Left lung (tissue), 10 donors: ENCODE data around the gene KRT35. TPM values are rescaled to one million over a fixed set of nuclear protein-coding genes. Genes with fewer than 3 reads are reported as not detected.

ENCODE experiments used
- ATAC-seq: fragments of 200-7000 bp; cut with Tn5 transposase; one replicate; pipeline ENCODE4 v1.9.1; 2020; ENCODE audit warnings: moderate library complexity
- DNase-seq, 4 donors: peaks; one replicate each; pipeline ENCODE4 v3.0.0-alpha.2; 2013 to 2020
- H3K27ac ChIP-seq, 2 donors: fragments of 200-600 bp; sonication (generic) in 1 of 2; one replicate each; pipeline versions ENCODE4 v1.5.0 to v1.8.0; 2020 to 2021
- H3K27me3 ChIP-seq, 2 donors: fragments of 200-600 bp; sonication (generic) in 1 of 2; one replicate each; pipeline versions ENCODE4 v1.5.0 to v1.8.0; 2020 to 2021
- H3K36me3 ChIP-seq, 2 donors: fragments of 200-600 bp; sonication (generic) in 1 of 2; one replicate each; pipeline versions ENCODE4 v1.5.0 to v1.8.0; 2020 to 2021
- H3K4me1 ChIP-seq, 2 donors: fragments of 200-600 bp; one replicate each; pipeline ENCODE4 v1.8.0; 2021
- H3K4me3 ChIP-seq, 2 donors: fragments of 200-600 bp; sonication (generic) in 1 of 2; one replicate each; pipeline versions ENCODE4 v1.5.0 to v1.8.0; 2020 to 2021; ENCODE audit warnings: mild to moderate bottlenecking in 1 of 2
- H3K9me3 ChIP-seq, 2 donors: fragments of 200-600 bp; sonication (generic) in 1 of 2; one replicate each; pipeline versions ENCODE4 v1.5.0 to v1.8.0; 2020 to 2021
- CTCF ChIP-seq, 2 donors: fragments of 200-600 bp; sonication (generic) in 1 of 2; IDR thresholded peaks; one replicate each; pipeline versions ENCODE4 v1.5.0 to v1.8.0; 2021; ENCODE audit warnings: antibody characterized with exemption in 2 of 2
- intact Hi-C, 2 donors: fragments of 100-400 bp; cut with DNase I; formaldehyde crosslinking; loops; one replicate each; pipeline versions ENCODE4 v1.11.2 to v1.14.2; 2022
- polyA plus RNA-seq, 6 donors: library from polyadenylated mRNA; unstranded; fragments of 120-200 nt; gene quantifications; one replicate each; pipeline ENCODE4 v1.2.1, GENCODE V29; 2013; ENCODE audit not compliant: insufficient read length in 6 of 6
- total RNA-seq, 2 donors: library from RNA; stranded (reverse); fragmentation: NEBNext Ultra II Directional; extraction: Animal tissue kit (Norgen Biotek cat#: 25700); gene quantifications; one replicate each; pipeline ENCODE4 v1.2.1, GENCODE V29; 2021
- donor health status: DM: no; HTN: yes; CAD: no.
- donor health status: DM: no; HTN: no; CAD: no.

KRT35 gene
- total and polyA plus RNA-seq, 8 donors, result not detected

- Histone ChIP-seq H3K27ac (peak overlapping the region in 1 of 2 donors; percentile 65), H3K27me3 (peaks cover 0 to 7% of the 10 kb centered on the region in 2 donors), H3K4me1 (peaks cover 0 to 44% of the 10 kb centered on the region in 2 donors), H3K9me3 (no peaks in the 10 kb centered on the region), H3K36me3 (no peaks in the 10 kb centered on the region), H3K4me3 (no peak overlapping the region)
- TF ChIP-seq CTCF (IDR thresholded peaks at IDR 0.05), result no peak
- intact Hi-C loops, result no loop called here
- DNase-seq (no peak), ATAC-seq (no peak)
Measured at GRCh38 chr17:41500131-41500911, 19.4 kb upstream of the KRT35 start.

GRCh38 chr17:41499714-41500113, 18.8 kb upstream of the KRT35 start:
- no peak for ATAC-seq
- Histone ChIP-seq H3K27me3 (peaks cover 0 to 7% of the 10 kb centered on the region in 2 donors), H3K27ac (peak overlapping the region in 1 of 2 donors; percentile 65), H3K9me3 (no peaks in the 10 kb centered on the region), H3K4me1 (peaks cover 0 to 44% of the 10 kb centered on the region in 2 donors), H3K4me3 (no peak overlapping the region), H3K36me3 (no peaks in the 10 kb centered on the region)
- no peak for TF ChIP-seq CTCF (IDR thresholded peaks at IDR 0.05)
- intact Hi-C loops, result no loop called here
- DNase-seq, result no peak

GRCh38 chr17:41498276-41498675, 17.3 kb upstream of the KRT35 start:
- H3K27me3 ChIP-seq, result peaks cover 0 to 7% of the 10 kb centered on the region in 2 donors
- no peaks in the 10 kb centered on the region for H3K9me3 ChIP-seq
- H3K36me3 ChIP-seq, result no peaks in the 10 kb centered on the region
- DNase-seq (no peak), ATAC-seq (peak; percentile 41)
- peaks cover 0 to 44% of the 10 kb centered on the region in 2 donors for H3K4me1 ChIP-seq
- H3K4me3 ChIP-seq, result no peak overlapping the region
- no peak for TF ChIP-seq CTCF (IDR thresholded peaks at IDR 0.05)
- H3K27ac ChIP-seq, result peak overlapping the region; percentile 39 to 98
- intact Hi-C loops, result no loop called here

- Histone ChIP-seq H3K27ac (peak overlapping the region in 1 of 2 donors; percentile 98), H3K9me3 (no peaks in the 10 kb centered on the region), H3K36me3 (no peaks in the 10 kb centered on the region), H3K27me3 (peaks cover 0 to 7% of the 10 kb centered on the region in 2 donors), H3K4me3 (no peak overlapping the region), H3K4me1 (peaks cover 5 to 50% of the 10 kb centered on the region in 2 donors)
- intact Hi-C loops, result no loop called here
- peak; percentile 70 to 83 for TF ChIP-seq CTCF (IDR thresholded peaks at IDR 0.05)
- ATAC-seq (peak; percentile 97), DNase-seq (peak in 3 of 4 donors; percentile 79 to 91 (median 89))
Measured at GRCh38 chr17:41496803-41497484, 16.0 kb upstream of the KRT35 start.

- ATAC-seq (no peak), DNase-seq (no peak)
- Histone ChIP-seq H3K4me1 (peaks cover 5 to 47% of the 10 kb centered on the region in 2 donors), H3K27ac (no peak overlapping the region), H3K4me3 (no peak overlapping the region), H3K27me3 (no peaks in the 10 kb centered on the region), H3K9me3 (no peaks in the 10 kb centered on the region), H3K36me3 (no peaks in the 10 kb centered on the region)
- intact Hi-C loops, result no loop called here
- no peak for TF ChIP-seq CTCF (IDR thresholded peaks at IDR 0.05)
Measured at GRCh38 chr17:41494524-41494923, 13.6 kb upstream of the KRT35 start.
